Stimulated activated CD8-positive, alpha-beta memory T cell treated with anti-CD3 and anti-CD28 coated beads, Interleukin-4, amount 100 ng/mL, for 1 hour (primary cell): ENCODE measurements around the gene CAMK4.

ENCODE experiments used
- DNase-seq, 2 donors: peaks; one replicate each; pipeline ENCODE4 v3.0.0-alpha.2; 2020; ENCODE audit warnings: low read depth in 2 of 2, low spot score in 1 of 2

Gene CAMK4

DNA sequence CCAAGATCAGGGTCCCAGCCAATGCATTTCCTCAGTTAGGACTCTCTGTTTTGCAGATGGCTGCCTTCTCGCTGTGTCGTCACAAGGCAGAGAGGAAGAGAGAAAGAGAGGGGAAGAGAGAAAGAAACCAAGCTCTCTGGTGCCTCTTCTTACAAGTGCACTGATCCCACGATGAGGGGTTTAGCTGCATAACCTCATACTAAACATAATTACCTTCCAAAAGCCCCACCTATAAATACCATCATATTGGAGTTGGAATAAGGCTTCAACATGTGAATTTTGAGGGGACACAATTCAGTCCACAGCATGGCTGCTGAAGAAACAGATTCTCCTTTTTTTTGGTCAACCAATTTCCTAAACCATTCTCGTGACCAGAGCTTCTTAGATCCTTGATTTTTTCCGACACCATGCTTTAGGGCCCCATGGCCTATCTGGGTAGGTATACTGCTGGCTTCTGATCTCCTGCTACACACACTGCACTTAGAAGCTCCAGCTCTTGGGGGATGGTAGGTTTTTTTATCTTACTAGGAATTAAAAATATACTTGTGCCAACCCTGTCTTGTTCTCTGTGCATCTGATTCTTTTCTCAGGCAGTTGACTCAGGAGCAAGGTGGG is 5.1 kb downstream of the CAMK4 start:
- no peak for DNase-seq

DNA sequence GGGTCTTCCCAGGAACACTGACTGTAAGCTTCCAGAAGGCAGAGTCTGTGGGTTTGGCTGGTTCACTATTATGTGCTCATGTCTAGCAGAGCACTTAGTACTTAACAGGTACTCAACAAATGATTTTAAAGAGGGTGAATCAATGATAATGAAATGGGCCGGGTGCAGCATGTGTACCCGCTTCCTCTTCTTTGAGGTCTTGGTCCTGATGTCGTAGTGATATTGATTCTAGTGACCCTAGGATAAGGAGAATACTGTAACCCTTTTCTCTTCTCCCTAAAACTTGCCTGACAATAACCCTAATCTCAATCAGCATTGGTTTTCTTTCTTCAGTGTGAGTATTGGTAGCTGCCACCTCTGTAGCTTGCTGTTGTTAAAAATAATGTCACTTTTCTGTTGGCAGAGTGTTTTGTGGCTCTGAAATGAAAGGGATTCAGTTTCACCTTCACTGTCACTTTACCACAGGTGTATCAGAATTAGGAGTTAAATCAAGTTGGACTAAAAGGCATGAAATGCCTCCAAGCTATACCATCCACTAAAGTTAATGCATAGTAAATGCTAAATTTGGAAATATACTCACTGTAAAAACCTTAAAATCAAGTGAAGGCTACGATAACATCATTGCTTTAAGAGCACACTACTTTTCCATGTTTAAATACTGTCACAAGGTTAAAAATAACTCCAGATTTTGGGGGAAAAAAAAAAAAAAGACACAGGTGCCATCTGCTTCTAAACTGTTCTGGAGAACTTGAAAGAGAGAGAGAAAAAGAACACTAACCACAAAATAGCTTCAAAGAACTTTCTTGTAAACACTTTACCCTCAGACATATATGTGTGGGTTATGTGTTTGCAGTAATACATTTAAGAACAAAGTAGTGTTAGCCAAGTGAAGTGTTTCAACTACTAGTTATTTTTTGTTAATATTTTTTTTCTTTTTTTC is 6.0 kb downstream of the CAMK4 start:
- DNase-seq: no peak

DNA sequence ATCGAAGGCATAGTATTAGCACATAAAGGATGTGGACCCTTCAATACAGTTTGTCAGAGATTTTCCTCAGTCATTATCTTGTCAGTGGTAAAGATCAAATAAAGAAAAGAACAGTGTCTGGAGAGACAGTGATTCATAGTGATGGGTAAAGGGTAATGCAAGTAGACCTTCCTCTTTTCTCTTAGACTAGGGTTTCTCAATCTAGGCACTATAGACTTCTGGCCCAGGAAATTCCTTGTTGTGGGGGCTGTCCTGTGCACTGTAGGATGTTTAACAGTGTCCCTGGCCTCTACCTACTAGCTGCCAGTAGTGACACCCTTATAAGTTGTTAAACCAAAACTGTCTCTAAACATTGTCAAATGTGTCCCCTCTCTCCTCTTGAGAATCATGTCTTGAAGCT is 6.9 kb downstream of the CAMK4 start:
- no peak for DNase-seq

DNA sequence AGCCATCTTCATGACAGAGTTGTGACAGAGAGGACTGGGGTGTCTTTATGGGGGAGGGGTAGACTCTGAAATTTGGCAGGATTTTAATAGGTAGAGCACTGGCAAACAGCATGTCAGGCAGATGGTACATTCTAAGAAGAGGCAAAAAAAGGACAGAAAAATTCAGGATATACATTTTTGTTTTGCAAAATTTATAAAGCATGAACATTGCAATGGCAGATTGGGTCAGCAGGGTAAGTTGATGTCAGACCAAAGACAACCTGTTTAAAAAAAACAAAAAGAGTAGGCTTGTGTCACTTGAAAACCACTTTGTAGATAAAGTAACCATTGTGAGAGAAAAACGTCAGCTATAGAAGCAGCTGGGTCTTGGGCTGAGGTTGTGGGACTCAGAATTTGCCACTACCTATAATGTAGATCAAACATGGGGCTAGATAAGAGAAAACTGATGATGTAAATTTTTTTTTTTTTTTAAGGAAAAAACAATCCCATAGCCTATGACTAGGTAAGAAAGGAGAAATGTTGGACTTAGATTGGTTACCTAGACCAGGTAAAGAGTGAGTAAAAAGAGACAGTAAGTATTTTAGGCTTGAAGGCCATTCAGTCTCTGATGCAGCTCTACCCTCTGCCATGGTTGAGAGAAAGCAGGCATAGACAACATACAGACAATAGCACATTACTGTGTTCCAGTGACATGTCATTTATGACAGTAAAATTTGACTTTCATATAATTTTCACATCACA is 8.3 kb downstream of the CAMK4 start:
- DNase-seq: no peak

DNA sequence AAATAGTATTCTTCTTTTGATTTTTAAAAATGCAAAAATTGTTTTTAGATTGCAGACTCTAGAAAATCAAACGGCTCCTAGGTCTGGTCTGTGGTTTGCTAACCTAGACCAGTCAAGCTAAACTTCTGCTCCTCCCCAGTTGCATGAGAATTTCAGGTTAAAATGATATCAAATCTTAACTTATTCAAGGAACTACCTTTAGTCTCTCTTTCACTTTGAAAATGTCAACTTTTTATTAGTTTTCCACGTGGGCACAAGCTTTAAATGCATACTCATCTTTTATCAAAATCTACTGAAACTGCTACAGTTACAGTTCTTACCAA is 8.8 kb downstream of the CAMK4 start:
- no peak for DNase-seq

DNA sequence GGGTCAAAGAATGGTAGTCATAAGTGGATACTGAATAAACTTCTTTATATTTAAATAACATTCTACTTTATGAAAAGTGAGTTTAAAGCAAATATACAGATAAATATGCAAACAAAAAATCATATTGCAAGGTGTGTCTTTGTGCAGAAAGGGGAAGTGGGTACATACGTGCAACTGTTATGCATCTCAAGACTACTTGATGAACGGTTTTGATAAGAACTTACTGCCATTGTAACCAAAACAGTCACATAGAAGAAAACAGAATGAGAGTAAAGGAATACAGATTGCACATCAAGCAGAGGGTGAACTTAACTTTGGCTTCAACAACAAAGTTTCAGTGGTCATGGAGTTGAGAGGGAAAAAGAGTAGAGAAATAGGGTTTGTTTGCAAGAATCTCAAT is 9.9 kb downstream of the CAMK4 start:
- DNase-seq: no peak

DNA sequence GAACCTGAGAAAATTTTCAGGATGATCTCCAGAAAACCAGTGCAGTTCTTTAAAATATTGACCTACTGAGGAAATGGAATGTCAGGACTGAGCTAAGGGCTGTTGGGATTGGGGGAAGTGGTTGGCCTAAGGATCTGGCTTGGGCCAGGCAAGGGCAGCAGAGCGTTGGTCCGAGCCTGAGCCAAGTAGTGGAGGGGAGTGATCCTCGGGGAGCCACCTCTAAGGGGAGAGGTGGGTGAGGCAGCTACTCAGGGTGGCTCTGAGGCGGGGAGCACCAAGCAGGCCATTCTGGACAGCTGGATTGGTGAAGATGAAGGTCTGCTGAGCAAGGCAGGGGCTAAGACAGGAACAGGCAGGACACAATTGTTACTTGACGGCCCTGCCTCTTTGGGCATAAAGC is 11.5 kb downstream of the CAMK4 start:
- DNase-seq: no peak

DNA sequence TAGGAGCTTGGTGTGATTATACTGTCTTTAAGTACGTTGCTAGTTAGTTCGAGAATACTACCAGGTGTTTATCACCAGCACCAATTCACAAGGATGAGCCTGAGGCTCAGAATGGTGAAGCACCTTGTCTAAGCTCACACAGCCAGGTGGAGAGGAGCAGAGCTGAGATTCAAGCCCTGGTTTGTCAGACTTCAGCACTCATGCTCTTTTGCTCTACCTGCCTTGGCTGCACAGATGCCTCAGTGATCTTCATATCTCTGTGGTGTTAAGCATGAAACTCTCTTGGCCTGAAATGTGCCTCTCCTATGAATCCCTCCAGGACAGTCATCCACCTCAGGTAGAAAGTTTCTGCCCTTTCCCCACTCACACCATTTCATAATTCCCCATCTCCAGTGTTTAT is 12.2 kb downstream of the CAMK4 start:
- no peak for DNase-seq

DNA sequence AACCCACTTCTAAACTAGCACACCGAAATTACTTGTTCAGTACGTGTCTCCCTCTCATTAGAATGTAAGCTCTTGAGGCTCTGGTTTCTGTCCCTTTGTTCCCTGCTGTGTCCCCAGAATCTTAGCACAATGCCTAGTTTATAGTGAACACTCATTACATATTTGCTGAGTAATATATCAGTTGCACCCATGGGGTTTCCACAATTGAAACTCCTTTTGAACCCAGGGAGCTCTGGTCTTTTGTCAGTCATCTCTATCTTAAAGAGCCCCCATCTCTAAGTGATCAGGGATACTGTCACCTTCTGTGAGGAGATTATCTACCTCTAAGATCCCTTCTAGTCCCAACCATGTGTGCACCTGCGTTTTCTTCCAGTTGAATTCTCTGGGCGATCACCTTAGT is 12.8 kb downstream of the CAMK4 start:
- DNase-seq: no peak

DNA sequence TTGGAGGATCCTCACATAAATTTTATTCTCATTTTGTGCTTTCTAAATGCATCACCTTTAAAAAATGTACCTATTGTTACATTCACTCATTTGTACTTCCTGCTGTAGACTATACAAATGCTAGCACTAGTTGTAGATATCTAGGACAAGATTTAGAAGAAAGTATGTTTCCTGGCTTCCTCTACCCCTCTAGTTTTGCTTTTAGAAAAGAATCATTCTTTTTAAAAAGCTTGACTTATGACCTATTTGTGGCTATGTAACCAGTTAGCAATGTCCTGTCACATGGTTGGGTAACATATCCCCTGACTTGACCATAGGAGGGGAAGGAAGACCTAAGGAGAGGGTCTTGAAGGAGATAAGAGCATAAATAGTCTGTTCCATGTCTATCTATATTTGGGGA is 13.3 kb downstream of the CAMK4 start:
- no peak for DNase-seq

DNA sequence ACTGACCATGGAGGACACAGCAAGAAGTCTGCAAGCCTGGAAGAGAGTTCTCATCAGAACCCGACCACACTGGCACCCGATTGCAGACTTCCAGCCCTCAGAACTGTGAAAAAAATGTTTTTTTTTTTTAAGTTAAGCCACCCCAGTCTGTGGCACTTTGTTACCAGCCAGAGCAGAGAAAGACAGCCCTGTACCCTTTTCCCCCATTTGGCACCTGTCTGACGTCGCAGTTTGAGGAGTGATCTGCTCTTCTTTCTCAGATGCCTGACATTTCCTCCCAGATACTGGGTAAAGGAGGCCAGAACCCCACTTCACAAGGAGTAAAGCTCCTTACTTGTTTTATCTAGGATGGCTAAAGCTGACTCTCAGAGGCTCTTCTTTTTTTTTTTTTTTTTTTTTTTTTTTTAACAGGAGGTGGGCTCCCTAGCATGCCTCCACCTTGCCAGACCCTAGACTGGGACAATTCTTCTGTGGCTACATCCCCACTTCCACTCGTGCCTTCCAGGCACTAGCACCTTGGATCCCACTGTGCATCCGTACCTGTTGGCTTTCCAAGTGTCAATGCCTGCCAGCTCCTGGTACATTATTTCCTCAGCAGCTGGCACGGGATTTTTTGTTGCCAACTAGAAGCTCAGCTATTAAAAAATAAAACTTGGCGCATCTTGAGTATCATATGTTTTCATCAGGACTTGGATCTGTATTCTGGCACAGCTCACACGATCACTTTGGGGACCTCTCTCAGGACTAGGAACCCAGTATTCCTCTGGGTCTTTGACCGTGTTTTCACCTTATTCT is 14.4 kb downstream of the CAMK4 start:
- no peak for DNase-seq

DNA sequence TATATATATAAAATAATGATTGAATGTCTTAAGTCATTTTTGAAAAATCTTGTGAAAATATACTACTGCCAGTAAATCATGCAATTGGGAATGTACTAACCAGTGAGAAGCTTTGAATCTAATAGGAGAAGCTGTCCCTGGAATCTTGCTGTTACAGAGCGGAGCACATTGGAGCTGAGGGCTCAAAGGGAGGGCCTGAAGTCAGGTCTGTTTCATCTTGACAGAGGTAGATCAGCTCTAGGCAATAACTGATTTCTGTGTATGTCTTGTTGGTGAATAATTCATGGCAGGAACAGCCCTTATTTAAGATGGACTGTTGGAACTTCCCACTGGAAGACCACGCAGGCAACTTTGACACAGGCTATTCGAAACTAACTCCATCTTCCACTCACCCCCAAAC is 17.5 kb downstream of the CAMK4 start:
- DNase-seq: no peak

DNA sequence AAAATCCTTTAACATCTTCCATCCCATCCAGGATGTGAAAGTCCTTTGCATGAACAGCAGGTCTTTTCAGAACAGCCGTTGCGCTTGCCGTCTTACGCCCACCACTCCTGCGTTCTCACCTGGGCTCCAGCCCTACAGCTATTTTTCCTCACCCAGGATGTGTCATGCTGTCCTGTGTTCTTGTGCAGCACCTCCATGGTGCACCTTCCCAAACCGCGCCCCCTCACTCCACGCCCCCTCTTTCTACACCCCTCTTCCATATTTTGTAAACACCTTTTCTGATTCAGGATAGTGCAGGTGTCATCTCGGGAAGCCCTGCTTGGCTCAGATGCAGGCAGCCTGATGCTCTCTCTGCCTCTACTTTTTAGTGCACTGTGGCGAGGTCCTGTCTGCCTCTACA is 18.4 kb downstream of the CAMK4 start:
- no peak for DNase-seq

DNA sequence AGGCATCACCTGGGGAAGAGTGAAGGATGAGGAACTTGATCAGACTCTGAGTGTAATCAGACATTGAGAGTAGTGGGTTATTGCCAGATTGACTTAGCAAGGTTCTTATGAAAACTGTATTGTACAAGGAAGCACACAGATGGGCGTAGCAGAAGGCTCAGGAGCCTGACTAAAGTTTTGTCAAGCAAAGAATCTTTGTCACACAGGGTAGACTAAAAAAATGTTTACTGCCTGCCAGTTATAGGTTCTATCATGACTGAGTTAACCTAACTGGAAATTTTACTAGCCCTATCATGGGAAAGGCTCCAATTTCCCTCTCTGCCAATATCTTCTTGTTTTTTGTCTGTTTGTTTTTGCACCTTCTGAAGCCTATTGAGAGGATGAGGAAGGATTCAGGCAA is 19.1 kb downstream of the CAMK4 start:
- DNase-seq: no peak

DNA sequence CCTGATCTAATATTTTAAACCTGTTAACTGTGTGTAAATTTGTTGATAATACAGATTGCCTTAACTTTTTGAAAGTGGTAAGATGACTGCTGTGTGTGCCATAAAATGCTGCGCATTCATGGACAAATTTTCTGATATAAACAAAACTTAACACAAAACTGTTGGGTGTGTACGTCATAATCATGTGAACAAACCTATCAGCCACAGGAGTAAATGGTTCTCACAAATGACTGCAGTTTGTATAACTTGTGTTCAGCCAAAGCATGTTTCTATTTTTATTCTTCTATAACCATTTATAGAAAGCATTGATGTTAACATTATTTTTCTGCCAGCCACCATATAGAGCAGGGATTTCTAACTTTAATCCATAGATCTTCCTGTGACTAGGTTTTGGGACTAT is 21.5 kb downstream of the CAMK4 start:
- DNase-seq: no peak

DNA sequence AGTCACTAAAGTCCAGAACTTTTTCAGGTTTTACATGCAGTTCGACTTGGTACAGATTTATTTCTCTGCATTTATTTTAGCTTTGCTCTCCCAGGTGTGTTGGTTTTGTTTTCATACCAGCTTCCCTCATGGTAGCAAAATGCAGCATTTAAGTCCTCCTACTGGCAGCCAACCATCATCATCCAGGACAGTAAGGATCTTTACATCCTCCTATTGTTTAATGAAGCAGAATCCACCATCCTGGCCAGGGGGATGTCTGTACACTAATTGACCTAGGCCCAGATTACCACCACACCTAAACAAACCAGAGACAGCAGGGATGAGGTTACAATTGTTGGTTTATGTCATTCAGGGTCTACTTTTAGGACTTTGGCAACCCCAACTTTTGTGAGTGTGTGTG is 22.3 kb downstream of the CAMK4 start:
- no peak for DNase-seq

DNA sequence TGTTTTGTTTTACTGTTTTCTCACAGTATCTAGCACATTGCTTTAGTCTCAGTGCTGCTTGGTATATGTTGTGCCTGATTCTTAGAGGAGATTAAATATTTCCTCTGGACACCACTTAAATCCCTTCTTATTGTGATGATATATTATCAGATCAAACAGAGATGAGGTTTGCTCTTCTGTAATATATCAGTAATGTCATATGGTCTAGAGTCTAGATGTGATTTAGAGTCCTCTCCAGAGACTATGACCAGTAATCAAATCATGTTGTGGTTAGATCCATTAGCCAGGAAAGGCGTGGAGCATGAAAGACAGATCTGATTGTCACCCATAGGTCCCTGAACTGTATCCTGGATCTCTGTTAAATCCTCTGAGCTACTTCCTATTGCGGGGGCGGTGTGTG is 24.4 kb downstream of the CAMK4 start:
- no peak for DNase-seq

DNA sequence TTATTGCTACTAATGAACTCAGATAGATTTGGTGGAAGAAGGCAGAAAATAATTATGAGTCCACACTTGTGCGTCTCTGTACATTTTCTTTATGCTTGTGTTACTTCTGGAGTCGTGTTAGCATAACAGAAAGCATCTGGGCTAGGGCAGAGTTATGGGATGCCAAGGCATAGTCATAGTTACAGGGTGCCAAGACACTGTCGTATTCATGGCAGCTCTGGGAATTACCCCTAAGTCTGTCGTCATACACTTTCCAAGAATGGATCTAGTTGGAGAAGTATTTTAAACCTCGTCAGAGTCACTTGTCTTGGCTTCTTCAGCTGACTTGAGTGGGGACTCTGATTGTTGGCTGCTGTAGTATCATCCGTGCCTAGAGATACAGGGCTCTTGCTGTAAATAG is 27.7 kb downstream of the CAMK4 start:
- no peak for DNase-seq

DNA sequence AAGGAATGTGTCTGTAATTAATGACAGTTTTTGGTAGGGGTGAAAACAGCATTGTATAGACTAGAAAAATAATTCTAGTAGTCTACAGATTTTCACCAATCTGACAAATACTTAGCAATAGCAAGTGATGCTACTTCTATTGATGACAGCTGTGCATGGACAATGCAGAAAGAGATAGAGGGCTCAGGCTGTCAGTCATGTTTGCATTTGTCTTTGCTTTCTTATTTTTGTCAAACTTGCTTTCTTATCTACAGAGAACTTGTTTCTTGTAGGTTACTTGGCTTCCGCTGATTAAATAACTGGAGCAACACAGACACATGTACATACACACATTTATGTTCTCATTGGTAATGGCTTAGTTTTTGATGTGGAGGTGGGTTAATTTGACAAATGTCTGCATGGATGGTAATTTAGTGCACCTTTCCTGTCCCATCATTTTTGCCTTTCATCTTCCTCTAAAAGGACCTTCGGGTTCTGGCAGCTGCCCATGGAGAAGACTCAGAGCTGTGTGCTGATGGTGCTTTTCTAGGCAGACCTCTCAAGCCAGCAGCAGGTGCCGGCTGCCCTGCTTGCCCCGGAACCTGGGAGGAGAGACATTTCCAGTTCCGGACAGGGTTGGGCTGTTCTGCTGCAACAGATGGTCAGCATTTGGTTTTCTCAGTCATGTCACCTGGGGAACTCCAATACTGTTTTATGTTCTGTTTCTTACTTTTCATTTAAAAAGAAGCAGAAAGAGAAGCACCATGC is 28.8 kb downstream of the CAMK4 start:
- DNase-seq: no peak

DNA sequence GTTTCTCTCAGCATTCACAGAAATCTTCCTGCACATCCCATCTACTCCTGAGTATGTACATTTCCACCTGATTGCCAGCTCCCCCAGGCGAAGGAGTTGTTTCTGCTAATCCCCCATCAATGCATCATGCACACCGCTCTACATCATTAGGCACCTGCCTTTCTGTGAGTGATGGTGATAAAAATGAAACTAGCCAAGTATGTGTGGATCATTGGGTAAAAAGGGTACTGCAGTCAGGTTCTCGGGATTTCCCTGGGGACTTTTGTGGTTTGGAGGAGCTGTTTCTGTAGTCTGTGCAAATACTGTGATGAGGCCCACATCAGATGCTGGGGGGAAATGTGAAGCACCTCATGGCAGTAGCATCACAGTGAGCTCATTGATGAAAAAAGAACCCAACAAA is 30.4 kb downstream of the CAMK4 start:
- no peak for DNase-seq

DNA sequence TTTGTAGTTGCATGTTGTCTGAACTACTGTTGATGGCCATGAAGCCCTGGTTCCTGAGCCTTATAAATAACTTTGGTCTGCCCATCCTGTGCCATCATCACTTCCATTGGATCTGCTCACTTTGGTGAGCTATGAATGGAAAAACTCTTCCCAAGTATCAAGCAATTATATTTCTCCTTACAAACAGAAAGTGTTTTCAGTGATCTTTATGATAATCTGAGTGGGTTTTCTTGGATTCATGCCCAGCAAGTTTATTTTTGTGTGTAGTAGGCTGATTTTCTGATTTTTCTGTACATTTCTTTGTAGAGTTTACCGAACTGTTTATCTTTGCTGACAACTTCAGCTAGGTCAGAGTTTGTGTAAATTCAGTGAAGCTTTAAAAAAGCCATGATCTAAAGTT is 31.0 kb downstream of the CAMK4 start:
- DNase-seq: no peak
